HG03521 (cell line): ENCODE measurements around the gene RPS6KA3.
"Not testable (repeated sequence)": the region's sequence is repeated elsewhere in the genome, so short reads cannot be mapped to it uniquely, and the experiment has no call there.

ENCODE experiments used
- ATAC-seq: cut with Tn5 transposase; IDR thresholded peaks from one replicate; pipeline ENCODE4 v1.9.1; 2021; ENCODE audit warnings: mild to moderate bottlenecking, moderate library complexity; ENCODE audit not compliant: unreplicated experiment

Gene RPS6KA3

GRCh38 chrX:20149326-20149725 lies 117.4 kb downstream of the RPS6KA3 start:
- ATAC-seq: no peak

- ATAC-seq: no peak
Observed at GRCh38 chrX:20147561-20147960, 119.1 kb downstream of the RPS6KA3 start.

DNA sequence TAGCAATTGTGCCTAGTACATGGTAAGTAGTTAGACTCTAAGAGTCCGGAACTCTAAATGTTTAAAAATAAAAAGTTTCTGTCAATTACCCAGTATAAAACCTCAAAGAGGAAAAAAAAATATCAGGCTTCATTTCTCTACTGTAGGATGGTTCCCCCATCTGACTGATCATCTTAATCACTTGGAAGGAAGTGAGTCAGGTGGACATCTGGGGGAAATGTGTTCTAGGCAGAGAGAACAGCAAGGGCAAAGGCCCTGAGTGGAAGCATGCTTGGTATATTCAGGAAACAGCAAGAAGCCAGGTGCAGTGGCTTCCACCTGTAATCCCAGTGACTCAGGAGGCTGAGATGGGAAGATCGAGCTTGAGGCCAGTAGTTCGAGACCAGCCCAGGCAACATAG lies 122.2 kb downstream of the RPS6KA3 start:
- no peak for ATAC-seq

GRCh38 chrX:20143561-20143960 lies 123.1 kb downstream of the RPS6KA3 start:
- ATAC-seq: no peak

- ATAC-seq: no peak
Observed at GRCh38 chrX:20143111-20143510, 123.6 kb downstream of the RPS6KA3 start.

- ATAC-seq: peak; percentile 98
Observed at GRCh38 chrX:20141281-20142220, 125.2 kb downstream of the RPS6KA3 start, which contains the start of gene EIF1AX. Gene EIF1AX (minus strand): TSS chrX:20141838. CDS start chrX:20141640, 198 bp downstream.

DNA sequence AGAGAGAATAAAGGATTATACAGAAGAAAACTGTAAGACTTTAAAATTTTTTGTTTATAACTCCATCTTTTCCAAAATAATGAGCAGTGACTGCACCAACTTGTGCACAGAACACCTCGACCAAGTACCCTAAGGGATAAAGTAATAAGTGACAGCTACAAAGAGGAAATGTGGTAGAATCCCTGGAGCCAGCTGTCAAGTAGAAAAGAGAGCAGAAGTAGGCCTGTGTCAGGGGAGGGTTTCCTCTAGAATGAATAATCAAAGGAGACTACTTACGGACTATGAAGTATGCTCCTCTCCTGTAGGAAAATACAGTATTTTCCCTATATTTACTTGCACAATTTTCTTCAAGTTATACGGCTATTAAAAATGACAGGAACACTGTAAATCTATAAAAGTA lies 126.3 kb downstream of the RPS6KA3 start:
- no peak for ATAC-seq

GRCh38 chrX:20139966-20140365 lies 126.7 kb downstream of the RPS6KA3 start:
- no peak for ATAC-seq

GRCh38 chrX:20135944-20136343 lies 130.8 kb downstream of the RPS6KA3 start:
- no peak for ATAC-seq

GRCh38 chrX:20132666-20133065 lies 134.0 kb downstream of the RPS6KA3 start:
- no peak for ATAC-seq

DNA sequence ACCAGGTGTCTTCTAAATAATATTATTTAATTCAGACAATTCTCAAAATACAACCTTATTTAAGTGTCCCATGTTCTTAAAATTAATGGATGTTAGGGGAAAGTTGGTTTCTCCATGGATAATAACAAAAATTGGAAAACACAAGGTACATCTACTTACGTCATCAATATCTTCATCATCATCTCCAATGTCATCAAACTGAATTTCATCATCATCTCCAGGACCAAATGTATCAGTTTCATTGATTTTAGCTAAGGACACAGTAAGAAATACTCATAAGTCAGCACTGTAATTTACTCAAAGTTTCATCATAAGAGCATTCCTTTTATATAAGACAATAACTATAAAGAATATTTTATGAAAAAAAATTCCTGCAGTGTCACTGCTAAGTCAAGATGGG lies 136.4 kb downstream of the RPS6KA3 start:
- ATAC-seq: no peak

DNA sequence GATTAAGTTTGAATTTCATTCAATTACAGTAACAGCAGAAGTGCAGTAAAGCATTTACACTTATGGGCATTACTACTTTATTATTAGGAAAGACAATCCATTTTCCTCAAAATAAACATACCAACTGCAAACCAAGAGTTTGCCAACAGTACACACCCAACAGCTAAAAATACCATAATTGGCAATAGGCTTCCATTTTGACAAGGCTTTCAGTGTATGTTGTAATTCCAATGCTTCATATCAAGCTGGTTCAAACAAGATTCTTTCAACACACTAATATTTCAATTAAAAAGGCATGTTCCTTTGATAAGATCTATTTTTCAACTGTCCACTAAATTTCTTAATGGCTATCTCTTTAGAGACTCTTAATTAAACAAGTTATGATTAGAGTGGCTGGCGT lies 137.2 kb downstream of the RPS6KA3 start:
- no peak for ATAC-seq

- ATAC-seq: no peak
Observed at GRCh38 chrX:20128670-20129069, 138.0 kb downstream of the RPS6KA3 start.

DNA sequence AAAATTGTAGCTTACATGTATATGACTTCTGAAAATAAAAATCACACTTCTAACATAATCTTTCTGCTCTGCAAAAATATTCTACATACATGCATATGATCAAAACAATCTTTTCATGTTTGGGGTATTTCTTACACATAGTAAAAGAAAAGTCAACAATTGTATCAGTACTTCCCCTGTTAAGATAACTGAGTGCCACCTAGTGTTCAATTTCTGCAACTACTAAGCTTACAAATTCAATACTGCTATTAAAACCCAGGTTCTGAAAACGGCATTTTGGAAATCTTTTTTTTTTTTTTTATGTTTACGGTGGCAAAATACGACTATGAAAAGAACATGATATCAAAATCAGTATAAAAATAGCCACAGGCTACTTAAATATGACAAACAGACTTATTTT lies 139.3 kb downstream of the RPS6KA3 start:
- not testable (repeated sequence) for ATAC-seq

DNA sequence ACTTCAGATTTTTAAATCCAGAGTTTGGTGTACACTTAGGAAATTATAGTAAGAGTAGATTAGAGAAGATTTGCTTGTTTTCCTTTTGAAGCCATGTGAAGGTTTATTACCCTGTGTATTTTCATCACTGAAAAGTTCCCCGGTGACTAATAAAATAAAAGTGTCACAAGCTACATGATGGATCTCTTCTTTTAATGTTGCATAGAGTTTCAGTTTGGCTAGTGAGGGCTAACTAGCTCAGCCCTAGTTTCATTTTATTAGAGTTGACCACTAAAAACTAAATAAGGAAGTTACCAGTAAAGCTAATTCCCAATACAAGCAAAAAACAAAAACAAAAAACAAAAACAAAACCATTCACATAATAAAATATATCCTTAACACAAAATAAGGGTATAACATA lies 139.9 kb downstream of the RPS6KA3 start:
- ATAC-seq: not testable (repeated sequence)

- ATAC-seq: no peak
Observed at GRCh38 chrX:20124964-20125363, 141.7 kb downstream of the RPS6KA3 start.

DNA sequence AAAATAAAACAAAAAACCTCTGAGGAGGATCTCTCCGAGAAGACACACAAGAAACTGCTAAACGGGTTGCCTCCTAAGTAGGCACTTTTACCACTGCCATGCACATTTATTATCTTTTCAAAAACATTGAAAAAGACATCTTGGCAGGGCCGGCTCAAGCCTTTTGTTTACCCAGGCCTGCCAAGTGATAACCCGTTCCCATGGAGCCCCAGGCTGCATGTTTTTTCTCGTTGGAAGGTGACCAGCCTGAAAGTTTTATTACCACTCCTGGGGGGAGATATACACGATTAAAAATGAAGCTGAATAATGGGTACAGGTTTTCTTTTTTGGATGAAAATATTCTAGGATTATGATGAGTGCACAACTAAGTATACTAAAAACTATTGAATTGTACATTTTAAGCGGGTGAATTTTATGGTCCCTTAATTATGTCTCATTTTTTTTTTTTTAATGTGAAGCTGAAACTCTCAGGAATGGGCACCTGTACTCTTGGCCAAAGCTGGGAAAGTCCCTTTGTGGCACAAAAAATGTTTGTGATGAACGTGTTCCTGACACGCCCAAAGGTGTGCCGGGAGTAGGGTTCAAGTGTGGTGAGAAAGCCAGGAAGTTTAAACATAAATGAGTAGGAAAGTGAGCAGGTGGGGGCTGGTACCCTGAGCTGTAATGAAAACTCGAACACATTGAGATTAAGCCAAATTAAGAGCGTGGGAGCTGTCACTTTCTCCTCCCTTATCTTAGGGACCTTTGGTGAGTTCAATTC lies 148.5 kb downstream of the RPS6KA3 start:
- ATAC-seq: no peak

DNA sequence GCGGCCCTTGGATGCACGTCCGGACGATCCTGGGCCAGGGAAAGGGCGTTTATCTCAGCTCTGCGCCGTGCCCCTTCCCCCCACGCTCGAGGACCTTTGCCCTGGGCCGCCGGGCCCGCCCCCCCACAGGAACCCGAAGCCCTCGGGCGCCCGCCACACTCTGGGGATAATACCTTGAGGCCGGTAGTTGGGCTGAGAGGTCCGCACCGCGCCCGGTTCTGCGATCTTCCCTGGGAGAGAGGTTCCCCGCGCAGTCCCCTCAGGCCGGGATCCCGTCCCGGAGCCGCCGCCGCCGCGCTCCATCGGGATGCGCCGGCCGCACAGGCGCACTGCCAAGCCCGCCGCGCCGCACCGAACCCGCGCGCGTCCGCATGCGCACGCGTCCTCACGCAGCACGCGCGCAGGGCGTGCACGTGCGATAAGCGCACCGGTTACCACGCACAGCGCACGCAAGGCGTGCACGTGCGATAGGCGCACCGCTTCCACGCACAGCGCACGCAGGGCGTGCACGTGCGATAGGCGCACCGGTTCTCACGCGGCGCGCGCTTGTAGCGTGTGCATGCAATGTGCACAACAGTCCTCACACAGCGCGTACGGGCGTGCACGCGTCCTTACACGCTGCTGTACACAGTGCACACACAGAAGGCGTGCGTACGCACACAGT lies 150.0 kb downstream of the RPS6KA3 start, which contains the start of gene MAP7D2:
MAP7D2 (minus strand) TSS at position 331 of the 664 bp plus-strand sequence; CDS start at position 303, 28 bp downstream.
- no peak for ATAC-seq

- ATAC-seq: no peak
Observed at GRCh38 chrX:20116087-20116576, 150.6 kb downstream of the RPS6KA3 start.

- ATAC-seq: no peak
Observed at GRCh38 chrX:20112022-20112774, 154.5 kb downstream of the RPS6KA3 start.
